GM19397 (cell line): ENCODE data around the gene GSTT2B.
"Not testable (repeated sequence)": the region's sequence is repeated elsewhere in the genome, so short reads cannot be mapped to it uniquely, and the experiment has no call there.

Source experiments
- ATAC-seq: cut with Tn5 transposase; IDR thresholded peaks from one replicate; pipeline ENCODE4 v1.9.1; 2021; ENCODE audit warnings: mild to moderate bottlenecking, moderate library complexity; ENCODE audit not compliant: unreplicated experiment

Gene GSTT2B

GRCh38 chr22:23961084-23961771 is at the start of gene GSTT2B:
TSS of gene GSTT2B (minus strand) at chr22:23961195. CDS start at chr22:23961131, 64 bp downstream.
- ATAC-seq = not testable (repeated sequence)

GRCh38 chr22:24010018-24010391 is 49.0 kb upstream of the GSTT2B start:
- no peak for ATAC-seq

GRCh38 chr22:24009227-24010017 is 48.4 kb upstream of the GSTT2B start:
- no peak for ATAC-seq

GRCh38 chr22:24008381-24009226 is 47.6 kb upstream of the GSTT2B start:
- no peak for ATAC-seq

GRCh38 chr22:24008022-24008283 is 47.0 kb upstream of the GSTT2B start:
- no peak for ATAC-seq

- ATAC-seq = no peak
Observed at GRCh38 chr22:24007253-24008021, 46.4 kb upstream of the GSTT2B start.

GRCh38 chr22:24006914-24007214 is 45.9 kb upstream of the GSTT2B start:
- no peak for ATAC-seq

- ATAC-seq = no peak
Observed at GRCh38 chr22:24006207-24006913, 45.4 kb upstream of the GSTT2B start.

GRCh38 chr22:24005201-24005600 is 44.2 kb upstream of the GSTT2B start, which contains the start of gene GSTT4:
TSS of gene GSTT4 (minus strand) at chr22:24005453. CDS start at chr22:24005356, 97 bp downstream.
- no peak for ATAC-seq

GRCh38 chr22:24003887-24004286 is 42.9 kb upstream of the GSTT2B start:
- no peak for ATAC-seq

GRCh38 chr22:24002851-24003250 is 41.9 kb upstream of the GSTT2B start:
- ATAC-seq = no peak

GRCh38 chr22:24002272-24002671 is 41.3 kb upstream of the GSTT2B start:
- ATAC-seq = no peak

- ATAC-seq = no peak
Observed at GRCh38 chr22:24001314-24001713, 40.3 kb upstream of the GSTT2B start.

- not testable (repeated sequence) for ATAC-seq
Observed at GRCh38 chr22:23999779-24000178, 38.8 kb upstream of the GSTT2B start.

GRCh38 chr22:23997092-23997491 is 36.1 kb upstream of the GSTT2B start:
- no peak for ATAC-seq

- not testable (repeated sequence) for ATAC-seq
Observed at GRCh38 chr22:23993581-23994177, 32.7 kb upstream of the GSTT2B start.

GRCh38 chr22:23993080-23993479 is 32.1 kb upstream of the GSTT2B start:
- not testable (repeated sequence) for ATAC-seq

GRCh38 chr22:23989583-23990244 is 28.7 kb upstream of the GSTT2B start:
- ATAC-seq = not testable (repeated sequence)

- ATAC-seq = not testable (repeated sequence)
Observed at GRCh38 chr22:23986538-23987178, 25.7 kb upstream of the GSTT2B start.
